ENCODE measurements around the gene IMPDH1. TPM values are rescaled to one million over a fixed set of nuclear protein-coding genes. Genes with fewer than 3 reads are reported as not detected.
A peak's percentile ranks its signal among the peaks of the same experiment; 100 is the strongest.

IMPDH1 gene
- polyA plus RNA-seq, 1 donor from 2014 or later: 49.7 TPM

DNA sequence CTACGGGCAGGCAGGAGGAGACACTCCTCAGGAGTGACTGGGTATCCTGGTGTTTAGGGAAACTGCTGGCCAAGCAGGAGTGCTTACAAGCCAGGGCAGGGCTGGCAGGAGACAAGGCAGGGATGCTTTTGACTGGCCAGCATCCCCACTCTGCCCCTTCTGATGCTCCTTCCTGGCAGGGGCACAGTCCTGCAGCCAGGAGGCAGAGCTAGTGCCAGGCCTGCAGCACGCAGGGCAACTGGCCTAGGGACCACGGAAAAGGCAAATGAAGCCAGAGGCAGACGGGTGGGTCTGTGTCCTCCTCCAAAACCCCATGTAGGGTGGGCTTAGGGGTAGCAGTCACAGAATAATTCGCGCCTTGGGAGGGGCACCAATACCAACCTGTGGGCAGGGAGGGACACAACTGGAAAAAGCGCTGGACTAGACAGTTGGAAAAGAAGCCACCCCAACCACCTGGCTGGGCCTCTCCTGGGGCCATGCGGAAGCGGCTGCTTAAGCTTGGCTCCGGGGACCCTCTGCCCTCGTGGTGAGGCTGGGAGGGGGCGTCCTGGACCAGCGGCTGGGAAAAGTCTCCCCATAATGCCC lies 4.8 kb downstream of the IMPDH1 start:
- Histone ChIP-seq H3K9me2 (ENCODE audit: insufficient read depth, low read length) (no peaks in the 10 kb centered on the region), H3K4me3 (ENCODE audit: low read length) (peak overlapping the region; percentile 95), H3K27ac (ENCODE audit: low read length) (no peak overlapping the region), H3K9ac (ENCODE audit: low read length) (peak overlapping the region; percentile 73), H3K9me3 (ENCODE audit: low read length) (no peaks in the 10 kb centered on the region), H3K36me3 (ENCODE audit: insufficient read depth, low read length) (no peaks in the 10 kb centered on the region), H3K4me2 (ENCODE audit: low read length) (peak overlapping the region; percentile 80), H2AFZ (ENCODE audit: low read depth, low read length) (peak overlapping the region; percentile 45), H3K27me3 (ENCODE audit: insufficient read depth, low read depth, low read length) (peaks cover 26% of the 10 kb centered on the region), H3K79me2 (replicated peaks; ENCODE audit: insufficient read depth, low read length) (peaks cover 6% of the 10 kb centered on the region), H3F3A (ENCODE audit: insufficient read depth, low read length, poor library complexity, severe bottlenecking) (peaks cover 3% of the 10 kb centered on the region), H4K20me1 (ENCODE audit: insufficient read depth) (no peaks in the 10 kb centered on the region)
- TF ChIP-seq MXI1 (conservative IDR thresholded peaks at IDR 0.05; ENCODE audit: poor library complexity, severe bottlenecking) (no peak), RAD21 (conservative IDR thresholded peaks at IDR 0.05) (no peak), TAF1 (IDR thresholded peaks at IDR 0.05; ENCODE audit: low read depth) (no peak), POLR2AphosphoS5 (IDR thresholded peaks at IDR 0.05) (no peak), EZH2 (IDR thresholded peaks at IDR 0.05; ENCODE audit: borderline replicate concordance, insufficient read depth, low read length, poor library complexity, severe bottlenecking) (no peak), SMC3 (conservative IDR thresholded peaks at IDR 0.05; ENCODE audit: poor library complexity) (no peak), EP300 (conservative IDR thresholded peaks at IDR 0.05; ENCODE audit: poor library complexity, severe bottlenecking) (no peak)
- TF ChIP-seq, protein P1, sequence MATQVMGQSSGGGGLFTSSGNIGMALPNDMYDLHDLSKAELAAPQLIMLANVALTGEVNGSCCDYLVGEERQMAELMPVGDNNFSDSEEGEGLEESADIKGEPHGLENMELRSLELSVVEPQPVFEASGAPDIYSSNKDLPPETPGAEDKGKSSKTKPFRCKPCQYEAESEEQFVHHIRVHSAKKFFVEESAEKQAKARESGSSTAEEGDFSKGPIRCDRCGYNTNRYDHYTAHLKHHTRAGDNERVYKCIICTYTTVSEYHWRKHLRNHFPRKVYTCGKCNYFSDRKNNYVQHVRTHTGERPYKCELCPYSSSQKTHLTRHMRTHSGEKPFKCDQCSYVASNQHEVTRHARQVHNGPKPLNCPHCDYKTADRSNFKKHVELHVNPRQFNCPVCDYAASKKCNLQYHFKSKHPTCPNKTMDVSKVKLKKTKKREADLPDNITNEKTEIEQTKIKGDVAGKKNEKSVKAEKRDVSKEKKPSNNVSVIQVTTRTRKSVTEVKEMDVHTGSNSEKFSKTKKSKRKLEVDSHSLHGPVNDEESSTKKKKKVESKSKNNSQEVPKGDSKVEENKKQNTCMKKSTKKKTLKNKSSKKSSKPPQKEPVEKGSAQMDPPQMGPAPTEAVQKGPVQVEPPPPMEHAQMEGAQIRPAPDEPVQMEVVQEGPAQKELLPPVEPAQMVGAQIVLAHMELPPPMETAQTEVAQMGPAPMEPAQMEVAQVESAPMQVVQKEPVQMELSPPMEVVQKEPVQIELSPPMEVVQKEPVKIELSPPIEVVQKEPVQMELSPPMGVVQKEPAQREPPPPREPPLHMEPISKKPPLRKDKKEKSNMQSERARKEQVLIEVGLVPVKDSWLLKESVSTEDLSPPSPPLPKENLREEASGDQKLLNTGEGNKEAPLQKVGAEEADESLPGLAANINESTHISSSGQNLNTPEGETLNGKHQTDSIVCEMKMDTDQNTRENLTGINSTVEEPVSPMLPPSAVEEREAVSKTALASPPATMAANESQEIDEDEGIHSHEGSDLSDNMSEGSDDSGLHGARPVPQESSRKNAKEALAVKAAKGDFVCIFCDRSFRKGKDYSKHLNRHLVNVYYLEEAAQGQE (IDR thresholded peaks at IDR 0.05; ENCODE audit: borderline replicate concordance): no peak
- TF ChIP-seq, protein P2, sequence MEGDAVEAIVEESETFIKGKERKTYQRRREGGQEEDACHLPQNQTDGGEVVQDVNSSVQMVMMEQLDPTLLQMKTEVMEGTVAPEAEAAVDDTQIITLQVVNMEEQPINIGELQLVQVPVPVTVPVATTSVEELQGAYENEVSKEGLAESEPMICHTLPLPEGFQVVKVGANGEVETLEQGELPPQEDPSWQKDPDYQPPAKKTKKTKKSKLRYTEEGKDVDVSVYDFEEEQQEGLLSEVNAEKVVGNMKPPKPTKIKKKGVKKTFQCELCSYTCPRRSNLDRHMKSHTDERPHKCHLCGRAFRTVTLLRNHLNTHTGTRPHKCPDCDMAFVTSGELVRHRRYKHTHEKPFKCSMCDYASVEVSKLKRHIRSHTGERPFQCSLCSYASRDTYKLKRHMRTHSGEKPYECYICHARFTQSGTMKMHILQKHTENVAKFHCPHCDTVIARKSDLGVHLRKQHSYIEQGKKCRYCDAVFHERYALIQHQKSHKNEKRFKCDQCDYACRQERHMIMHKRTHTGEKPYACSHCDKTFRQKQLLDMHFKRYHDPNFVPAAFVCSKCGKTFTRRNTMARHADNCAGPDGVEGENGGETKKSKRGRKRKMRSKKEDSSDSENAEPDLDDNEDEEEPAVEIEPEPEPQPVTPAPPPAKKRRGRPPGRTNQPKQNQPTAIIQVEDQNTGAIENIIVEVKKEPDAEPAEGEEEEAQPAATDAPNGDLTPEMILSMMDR (IDR thresholded peaks at IDR 0.05; ENCODE audit: poor library complexity, severe bottlenecking): no peak

DNA sequence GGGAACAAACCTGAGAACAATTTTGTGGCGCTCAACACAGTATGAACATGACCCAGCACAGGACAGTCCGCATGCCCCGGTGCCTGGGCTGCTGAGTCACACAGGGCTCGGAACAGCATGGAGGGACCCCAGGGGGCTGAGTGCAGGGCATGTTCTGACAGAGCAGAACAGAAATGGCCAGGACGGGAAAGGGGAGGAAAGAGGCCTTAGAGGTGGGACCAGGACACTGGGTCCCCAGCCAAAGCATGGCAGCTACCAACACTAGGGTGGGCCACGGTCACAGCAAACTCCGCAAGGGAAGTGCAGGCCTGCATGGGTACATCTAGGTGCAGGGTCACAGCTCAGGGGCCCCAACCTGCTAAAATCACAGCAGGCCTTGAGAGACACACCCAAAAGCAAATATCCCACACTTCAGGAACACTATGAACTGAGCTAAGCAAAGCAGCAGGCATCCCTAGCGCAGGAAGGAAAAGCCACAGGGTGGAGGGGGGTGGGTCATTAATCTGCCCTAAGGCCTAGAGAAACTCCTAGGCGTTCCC lies 5.6 kb downstream of the IMPDH1 start:
- H3K27ac ChIP-seq (ENCODE audit: low read length): no peak overlapping the region
- H3K4me2 ChIP-seq (ENCODE audit: low read length): peak overlapping the region; percentile 80
- no peaks in the 10 kb centered on the region for H3K9me3 ChIP-seq (ENCODE audit: low read length)
- H3F3A ChIP-seq (ENCODE audit: insufficient read depth, low read length, poor library complexity, severe bottlenecking): peaks cover 3% of the 10 kb centered on the region
- H3K4me3 ChIP-seq (ENCODE audit: low read length): peak overlapping the region; percentile 95
- H3K9me2 ChIP-seq (ENCODE audit: insufficient read depth, low read length): no peaks in the 10 kb centered on the region
- peaks cover 20% of the 10 kb centered on the region for H3K27me3 ChIP-seq (ENCODE audit: insufficient read depth, low read depth, low read length)
- H3K36me3 ChIP-seq (ENCODE audit: insufficient read depth, low read length): no peaks in the 10 kb centered on the region
- H3K9ac ChIP-seq (ENCODE audit: low read length): no peak overlapping the region
- H2AFZ ChIP-seq (ENCODE audit: low read depth, low read length): no peak overlapping the region
- no peaks in the 10 kb centered on the region for H4K20me1 ChIP-seq (ENCODE audit: insufficient read depth)
- peaks cover 6% of the 10 kb centered on the region for H3K79me2 ChIP-seq (replicated peaks; ENCODE audit: insufficient read depth, low read length)
- TF ChIP-seq MXI1 (conservative IDR thresholded peaks at IDR 0.05; ENCODE audit: poor library complexity, severe bottlenecking): no peak
- no peak for TF ChIP-seq TAF1 (IDR thresholded peaks at IDR 0.05; ENCODE audit: low read depth)
- TF ChIP-seq EZH2 (IDR thresholded peaks at IDR 0.05; ENCODE audit: borderline replicate concordance, insufficient read depth, low read length, poor library complexity, severe bottlenecking): no peak
- no peak for TF ChIP-seq SMC3 (conservative IDR thresholded peaks at IDR 0.05; ENCODE audit: poor library complexity)
